AG04449 (cell line): ENCODE measurements around the gene KRT3.

ENCODE experiments used
- CTCF ChIA-PET: fragments of 350-600 bp; formaldehyde crosslinking; extraction: SDS; loops from one replicate; lab custom pipeline; 2021; ENCODE audit warnings: antibody characterized with exemption; lab: Yijun Ruan, JAX
- POLR2A ChIA-PET: fragments of 400-600, 350-600 bp; formaldehyde crosslinking; extraction: SDS; loops from one replicate; lab custom pipeline; 2020; ENCODE audit warnings: antibody characterized with exemption, inconsistent platforms; lab: Yijun Ruan, JAX
- DNase-seq: peaks from one replicate; pipeline ENCODE4 v3.0.0-alpha.2; 2010; ENCODE audit warnings: low read depth, low spot score
- H3K4me3 ChIP-seq: 2 replicates; pipeline ENCODE4 v1.5.1; 2011; ENCODE audit warnings: low read depth, mild to moderate bottlenecking, control low read depth, low read length
- TF ChIP-seq, protein P1 (sequence below): IDR thresholded peaks from one replicate; pipeline ENCODE4 v1.5.1; 2011; ENCODE audit warnings: mild to moderate bottlenecking, moderate library complexity, low read length, control low read depth, inconsistent platforms; ENCODE audit not compliant: insufficient read depth; ENCODE audit errors: missing control alignments

The KRT3 gene

DNA sequence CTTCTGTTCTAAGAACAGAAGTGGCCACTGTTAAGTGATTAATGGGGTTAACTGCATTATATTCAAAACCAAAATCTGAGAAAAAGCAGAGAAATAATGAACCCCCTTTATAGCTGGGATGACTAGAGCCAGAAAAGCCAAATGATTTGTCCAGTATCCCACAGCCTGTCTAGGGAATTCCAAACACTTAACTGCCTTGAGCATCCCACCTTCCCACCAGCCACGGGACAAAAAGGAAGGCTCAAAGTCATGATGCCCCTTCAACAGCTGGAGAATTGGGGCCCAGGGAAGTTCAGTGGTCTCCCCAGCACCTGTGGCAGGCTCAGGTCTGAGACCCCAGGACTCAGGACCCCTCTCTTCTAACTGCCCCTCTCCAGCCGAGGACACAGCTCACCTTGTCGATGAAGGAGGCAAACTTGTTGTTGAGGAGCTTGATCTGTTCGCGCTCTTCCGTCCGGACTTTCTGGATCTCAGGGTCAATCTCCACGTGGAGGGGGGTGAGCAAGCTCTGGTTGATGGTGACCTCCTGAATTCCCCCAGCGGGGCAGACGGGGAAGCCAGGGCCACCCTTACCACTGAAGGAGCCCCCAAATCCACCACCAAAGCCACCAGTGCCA lies 17.4 kb upstream of the KRT3 start:
- no peak for DNase-seq
- TF ChIP-seq, protein P1, sequence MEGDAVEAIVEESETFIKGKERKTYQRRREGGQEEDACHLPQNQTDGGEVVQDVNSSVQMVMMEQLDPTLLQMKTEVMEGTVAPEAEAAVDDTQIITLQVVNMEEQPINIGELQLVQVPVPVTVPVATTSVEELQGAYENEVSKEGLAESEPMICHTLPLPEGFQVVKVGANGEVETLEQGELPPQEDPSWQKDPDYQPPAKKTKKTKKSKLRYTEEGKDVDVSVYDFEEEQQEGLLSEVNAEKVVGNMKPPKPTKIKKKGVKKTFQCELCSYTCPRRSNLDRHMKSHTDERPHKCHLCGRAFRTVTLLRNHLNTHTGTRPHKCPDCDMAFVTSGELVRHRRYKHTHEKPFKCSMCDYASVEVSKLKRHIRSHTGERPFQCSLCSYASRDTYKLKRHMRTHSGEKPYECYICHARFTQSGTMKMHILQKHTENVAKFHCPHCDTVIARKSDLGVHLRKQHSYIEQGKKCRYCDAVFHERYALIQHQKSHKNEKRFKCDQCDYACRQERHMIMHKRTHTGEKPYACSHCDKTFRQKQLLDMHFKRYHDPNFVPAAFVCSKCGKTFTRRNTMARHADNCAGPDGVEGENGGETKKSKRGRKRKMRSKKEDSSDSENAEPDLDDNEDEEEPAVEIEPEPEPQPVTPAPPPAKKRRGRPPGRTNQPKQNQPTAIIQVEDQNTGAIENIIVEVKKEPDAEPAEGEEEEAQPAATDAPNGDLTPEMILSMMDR: no peak
- POLR2A ChIA-PET: no interaction called here
- CTCF ChIA-PET: interaction anchor here (1.5 kb wide), 2 partner anchors 9 to 72 kb away, joined by 4 to 5 read pairs; no protein-coding TSS in a partner anchor
- H3K4me3 ChIP-seq: no peak overlapping the region

DNA sequence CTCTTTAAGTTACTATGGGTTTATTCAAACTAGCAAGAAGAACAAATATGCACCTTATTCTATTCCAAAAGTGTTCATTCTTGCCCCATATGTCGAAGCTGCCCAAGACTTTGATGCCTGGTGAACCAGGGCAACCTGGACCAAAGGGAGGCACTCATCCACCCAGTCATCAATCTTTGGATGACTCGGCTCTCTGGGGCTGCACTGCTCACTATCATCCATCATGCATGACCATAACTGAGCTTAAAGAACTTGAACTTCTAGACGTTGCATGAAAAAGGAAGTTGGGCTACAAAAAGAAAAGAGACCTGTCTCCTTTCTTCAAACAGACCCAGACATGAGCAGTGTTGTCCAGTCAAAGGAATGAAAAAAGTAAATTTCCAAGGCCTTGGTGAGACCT lies 16.8 kb upstream of the KRT3 start:
- CTCF ChIA-PET: interaction anchor here (1.5 kb wide), 2 partner anchors 10 to 72 kb away, joined by 4 to 5 read pairs; no protein-coding TSS in a partner anchor
- no peak for DNase-seq
- TF ChIP-seq, protein P1: no peak
- POLR2A ChIA-PET: no interaction called here
- no peak overlapping the region for H3K4me3 ChIP-seq

GRCh38 chr12:52812073-52812400 lies 16.1 kb upstream of the KRT3 start:
- POLR2A ChIA-PET: no interaction called here
- CTCF ChIA-PET: interaction anchor here (1.5 kb wide), 1 partner anchor 73 kb away, joined by 5 read pairs; no protein-coding TSS in a partner anchor
- no peak overlapping the region for H3K4me3 ChIP-seq
- no peak for DNase-seq
- TF ChIP-seq, protein P1: no peak

GRCh38 chr12:52811191-52812072 lies 15.5 kb upstream of the KRT3 start:
- no peak overlapping the region for H3K4me3 ChIP-seq
- ChIA-PET POLR2A (no interaction called here), CTCF (no interaction called here)
- TF ChIP-seq, protein P1: no peak
- DNase-seq: no peak

GRCh38 chr12:52810554-52810953 lies 14.6 kb upstream of the KRT3 start:
- ChIA-PET CTCF (no interaction called here), POLR2A (no interaction called here)

More at GRCh38 chr12:52810554-52810953, 14.6 kb upstream of the KRT3 start:
- DNase-seq: no peak
- TF ChIP-seq, protein P1: no peak
- H3K4me3 ChIP-seq: no peak overlapping the region
